HepG2 (cell line): Measurements from ENCODE around the gene TMEM238. TPM values are rescaled to one million over a fixed set of nuclear protein-coding genes. Genes with fewer than 3 reads are reported as not detected.

Experiments
- ATAC-seq: fragments of 200-7000 bp; cut with Tn5 transposase; 3 replicates; pipeline ENCODE4 v1.9.1; 2020; ENCODE audit warnings: mild to moderate bottlenecking, moderate library complexity
- BruUV-seq: library from RNA; stranded (reverse); fragments of 400-500 nt; replicated peaks from 2 replicates; lab custom pipeline; 2021; lab: Mats Ljungman, UMichigan
- CTCF ChIA-PET: fragments of 300-600 bp; formaldehyde crosslinking; extraction: SDS; loops from one replicate; lab custom pipeline; 2021; ENCODE audit warnings: low total read pairs, inconsistent platforms, low intra/inter-chr PET ratio; lab: Yijun Ruan, JAX
- POLR2A ChIA-PET: fragments of 350-600 bp; sonication (Branson Sonifier 250); formaldehyde crosslinking; loops from one replicate; lab custom pipeline; 2020; ENCODE audit warnings: antibody characterized with exemption, inconsistent platforms; lab: Yijun Ruan, JAX
- DNase-seq: peaks from one replicate; pipeline ENCODE4 v3.0.0-alpha.2; 2015; ENCODE audit warnings: low spot score
- FAIRE-seq: peaks from 3 replicates; lab custom pipeline; 2011; peaks lifted over from hg19 to GRCh38; lab: Jason Lieb, UNC
- H2AFZ ChIP-seq: one replicate; pipeline ENCODE4 v1.6.1; 2011; ENCODE audit warnings: low read length, inconsistent platforms
- H3K27ac ChIP-seq: fragments of 300-600 bp; 3 replicates; pipeline ENCODE4 v1.8.0; 2011; ENCODE audit warnings: mixed run types, mild to moderate bottlenecking, mixed read lengths, low read length, inconsistent platforms; ENCODE audit not compliant: insufficient read depth; ENCODE audit errors: extremely low read length
- H3K27me3 ChIP-seq, 2 experiments: fragments of 200-600 bp in 1 of 2; 2 replicates in 1 of 2; 3 replicates in 1 of 2; pipeline versions ENCODE4 v1.6.0 to v1.8.0; 2011; ENCODE audit warnings: low read length in 2 of 2, mild to moderate bottlenecking in 2 of 2, moderate library complexity in 2 of 2, inconsistent platforms in 1 of 2; ENCODE audit not compliant: insufficient read depth in 2 of 2, control insufficient read depth in 1 of 2
- H3K36me3 ChIP-seq, 2 experiments: fragments of 200-600 bp in 1 of 2; replicated peaks in 1 of 2; 2 replicates in 1 of 2; 3 replicates in 1 of 2; pipeline versions ENCODE4 v1.5.1 to v1.8.0; 2011; ENCODE audit warnings: low read length in 2 of 2, inconsistent platforms in 1 of 2; ENCODE audit not compliant: insufficient read depth in 2 of 2, control insufficient read depth in 1 of 2
- H3K4me1 ChIP-seq: 2 replicates; pipeline ENCODE4 v1.5.1; 2012; ENCODE audit warnings: low read length, inconsistent platforms; ENCODE audit not compliant: insufficient read depth
- H3K4me2 ChIP-seq: 2 replicates; pipeline ENCODE4 v1.6.0; 2011; ENCODE audit warnings: low read depth, low read length, inconsistent platforms
- H3K4me3 ChIP-seq, 3 experiments: fragments of 200-600 bp in 1 of 3; sonication (generic), shearing (Covaris generic) in 1 of 3; replicated peaks in 1 of 3; 2 replicates each; pipeline ENCODE4 v1.5.1; 2011 to 2016; ENCODE audit warnings: low read length in 3 of 3, inconsistent platforms in 2 of 3, low read depth in 2 of 3, mild to moderate bottlenecking in 2 of 3, control low read depth in 1 of 3, mixed read lengths in 1 of 3; ENCODE audit not compliant: insufficient read depth in 1 of 3
- H3K79me2 ChIP-seq: one replicate; pipeline ENCODE4 v1.6.1; 2011; ENCODE audit warnings: low read length, inconsistent platforms; ENCODE audit not compliant: insufficient read depth
- H3K9ac ChIP-seq: 2 replicates; pipeline ENCODE4 v1.6.0; 2011; ENCODE audit warnings: mild to moderate bottlenecking, low read depth, low read length, inconsistent platforms; ENCODE audit not compliant: insufficient read depth
- H3K9me3 ChIP-seq: 2 replicates; pipeline ENCODE4 v1.5.1; 2012; ENCODE audit warnings: mild to moderate bottlenecking, low read length
- H4K20me1 ChIP-seq: 2 replicates; pipeline ENCODE4 v1.6.0; 2011; ENCODE audit warnings: inconsistent platforms, mild to moderate bottlenecking, low read length, moderate library complexity; ENCODE audit not compliant: insufficient read depth
- SAP130 ChIP-seq: IDR thresholded peaks from 2 replicates; pipeline ENCODE4 v1.6.1; 2016; ENCODE audit warnings: low read depth
- ZKSCAN5 ChIP-seq: sonication (generic); formaldehyde crosslinking; IDR thresholded peaks from 2 replicates; pipeline ENCODE4 v1.5.1; 2020; ENCODE audit warnings: mild to moderate bottlenecking, missing genetic modification reagents
- ZNF737 ChIP-seq: sonication (generic); formaldehyde crosslinking; IDR thresholded peaks from 2 replicates; pipeline ENCODE4 v1.5.0; 2020; ENCODE audit warnings: missing genetic modification reagents, mild to moderate bottlenecking, borderline replicate concordance
- ZSCAN29 ChIP-seq: sonication (generic); formaldehyde crosslinking; conservative IDR thresholded peaks from 2 replicates; pipeline ENCODE4 v1.4.0; 2020; ENCODE audit warnings: mild to moderate bottlenecking, missing genetic modification reagents
- WGBS: methylation state at CpG from one replicate; pipeline ENCODE4 v1.1.6; 2017; ENCODE audit warnings: low lambda C conversion rate; 5-methylcytosine and 5-hydroxymethylcytosine counted together
- in situ Hi-C: cut with HindIII; loops from 2 replicates; pipeline ENCODE4 v1.10.0; 2017; ENCODE audit warnings: low pct_unique_long_range_greater_than_20kb; ENCODE audit not compliant: extremely low pct_ligation_motif_present
- intact Hi-C: fragments of 100-400 bp; cut with micrococcal nuclease; formaldehyde crosslinking; loops from one replicate; pipeline ENCODE4 v1.10.0; 2022; ENCODE audit not compliant: unreplicated experiment
- polyA plus RNA-seq, 8 experiments: library from polyadenylated mRNA; depleted of rRNA in 3 of 8; stranded (reverse) in 7 of 8; unstranded in 1 of 8; fragments of >200 nt; fragmentation: Illumina TruSeq in 4 of 8; extraction: Trizol in 4 of 8; gene quantifications; 2 replicates each; pipeline versions ENCODE4 v1.2.1 to v1.2.3, GENCODE V29; 2011 to 2016; ENCODE audit warnings: low read depth in 4 of 8, missing spikeins in 1 of 8, mixed read lengths in 1 of 8; ENCODE audit not compliant: insufficient read depth in 1 of 8
- total RNA-seq, 5 experiments: library from RNA; depleted of rRNA; stranded (reverse); fragments of >200 nt; fragmentation: Illumina TruSeq; extraction: Trizol; gene quantifications; 2 replicates each; pipeline ENCODE4 v1.2.3, GENCODE V29; 2016; ENCODE audit warnings: low read depth in 1 of 5
- TF ChIP-seq, protein P1 (sequence below): sonication (generic); formaldehyde crosslinking; IDR thresholded peaks from 2 replicates; pipeline ENCODE4 v1.4.0; 2020; ENCODE audit warnings: mild to moderate bottlenecking, missing genetic modification reagents
- TF ChIP-seq, protein P2 (sequence below): sonication (generic); formaldehyde crosslinking; conservative IDR thresholded peaks from 2 replicates; pipeline ENCODE4 v1.8.0; 2022; ENCODE audit warnings: missing genetic modification reagents

The TMEM238 gene
- total and polyA plus RNA-seq, 2 of the 13 experiments (the other 11 are each of a cell fraction or from before 2014, with no cell fraction given) = not detected

DNA sequence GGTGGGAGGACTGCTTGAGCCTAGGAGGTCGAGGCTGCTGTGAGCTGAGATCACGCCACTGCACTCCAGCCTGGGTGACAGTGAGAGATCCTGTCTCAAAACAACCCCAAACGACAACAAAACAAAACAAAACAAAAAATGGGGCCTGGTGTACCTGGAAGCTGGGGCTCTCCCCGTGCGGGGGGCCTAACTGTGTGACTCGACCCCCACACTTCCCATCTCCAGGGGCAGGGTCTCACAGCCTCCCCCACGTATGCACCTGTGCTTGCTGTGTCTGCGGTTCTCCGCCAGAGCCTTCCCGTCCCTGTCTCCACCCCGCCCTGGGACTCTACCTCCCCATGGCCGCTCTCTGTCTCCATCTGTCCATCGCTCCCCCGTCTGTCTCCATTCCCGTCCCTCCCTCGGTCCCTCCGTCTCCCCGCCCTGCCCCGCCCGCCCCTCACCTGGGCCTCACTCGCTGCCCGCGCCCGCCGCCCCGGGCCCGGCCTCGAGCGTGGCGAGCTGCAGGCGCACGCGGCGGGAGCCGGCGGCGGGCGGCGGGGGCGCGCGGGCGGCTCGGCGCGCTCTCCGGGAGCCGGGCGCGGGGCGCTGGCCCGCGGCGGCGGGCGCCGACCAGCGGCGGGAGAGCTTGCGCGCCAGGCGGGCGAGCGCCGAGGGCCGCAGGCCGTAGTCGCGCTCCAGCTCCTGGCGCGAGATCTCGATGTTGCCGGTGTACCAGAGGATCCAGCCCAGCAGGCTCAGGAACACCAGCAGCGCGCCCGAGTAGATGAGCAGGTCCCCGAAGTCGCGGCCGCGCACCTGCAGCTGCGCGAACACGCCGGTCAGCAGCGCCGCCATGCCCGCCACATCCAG, 587 bp downstream of the TMEM238 start:
- H3K79me2 ChIP-seq = peaks cover 30% of the 10 kb centered on the region
- no peak overlapping the region for H3K4me2 ChIP-seq
- H3K27ac ChIP-seq = no peak overlapping the region
- no peaks in the 10 kb centered on the region for H3K9me3 ChIP-seq
- CTCF ChIA-PET = no interaction called here
- peaks cover 35% of the 10 kb centered on the region for H3K4me1 ChIP-seq
- no peak overlapping the region for H2AFZ ChIP-seq
- no peaks in the 10 kb centered on the region; a peak in 1 of 5 replicates for H3K27me3 ChIP-seq
- TF ChIP-seq ZNF737 (CRISPR knock-in tag) = no peak
- no peak for TF ChIP-seq ZSCAN29
- TF ChIP-seq, protein P1, sequence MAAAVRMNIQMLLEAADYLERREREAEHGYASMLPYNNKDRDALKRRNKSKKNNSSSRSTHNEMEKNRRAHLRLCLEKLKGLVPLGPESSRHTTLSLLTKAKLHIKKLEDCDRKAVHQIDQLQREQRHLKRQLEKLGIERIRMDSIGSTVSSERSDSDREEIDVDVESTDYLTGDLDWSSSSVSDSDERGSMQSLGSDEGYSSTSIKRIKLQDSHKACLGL (CRISPR knock-in tag) = no peak
- TF ChIP-seq, all 625 proteins: peak for 0
- Histone ChIP-seq H3K36me3 (peaks cover 8 to 19% of the 10 kb centered on the region in 2 experiments), H4K20me1 (peaks cover 27% of the 10 kb centered on the region), H3K9ac (no peak overlapping the region), H3K4me3 (no peak overlapping the region)
- 97% methylated on average over 67 of the region's 88 CpGs for WGBS
- BruUV-seq = no TSS peak
- ATAC-seq = no peak
- no peak for FAIRE-seq
- in situ Hi-C loops = no loop called here
- DNase-seq = no peak
- POLR2A ChIA-PET = interaction anchor here (1.3 kb wide), 1 partner anchor 50 kb away, joined by 4 read pairs; no protein-coding TSS in a partner anchor
- intact Hi-C loops = no loop called here

DNA sequence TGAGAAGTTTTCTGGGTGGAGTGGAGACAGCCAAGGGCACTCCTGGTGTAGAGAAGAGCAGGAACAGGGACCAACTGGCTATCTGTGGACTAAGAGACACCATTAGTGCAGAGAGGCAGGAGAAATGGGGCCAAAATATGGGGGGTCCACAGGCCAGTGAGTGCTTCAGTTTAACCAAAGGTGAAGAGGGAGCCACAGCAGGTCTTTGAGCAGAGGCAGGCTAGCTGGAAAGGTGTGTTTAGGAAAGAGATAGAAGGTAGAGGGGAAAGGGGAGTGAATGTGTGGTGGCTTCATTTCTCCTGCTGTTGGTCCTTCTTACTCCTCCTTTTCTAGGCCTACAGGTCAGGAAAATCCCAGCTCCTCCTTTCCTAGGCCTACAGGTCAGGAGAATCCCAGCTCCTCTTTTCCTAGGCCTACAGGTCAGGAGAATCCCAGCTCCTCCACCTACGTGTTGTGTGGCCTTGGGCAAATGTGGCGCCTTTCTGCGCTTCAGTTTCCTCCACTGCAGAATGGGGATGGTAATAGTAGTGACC, 1.5 kb downstream of the TMEM238 start:
- DNase-seq (no peak), ATAC-seq (no peak), FAIRE-seq (no peak)
- ChIA-PET CTCF (no interaction called here), POLR2A (interaction anchor here (1.3 kb wide), 1 partner anchor 49 kb away, joined by 4 read pairs; no protein-coding TSS in a partner anchor)
- in situ Hi-C loops (no loop called here), intact Hi-C loops (no loop called here)
- BruUV-seq = no TSS peak
- 83% methylated on average over 3 of the region's 3 CpGs for WGBS
- no peak overlapping the region for H2AFZ ChIP-seq
- no peak overlapping the region for H3K4me3 ChIP-seq
- peaks cover 0 to 5% of the 10 kb centered on the region in 2 experiments; a peak in 1 of 5 replicates for H3K27me3 ChIP-seq
- no peak overlapping the region for H3K27ac ChIP-seq
- no peak overlapping the region for H3K9ac ChIP-seq
- H3K4me2 ChIP-seq = no peak overlapping the region
- H3K36me3 ChIP-seq = peaks cover 0 to 10% of the 10 kb centered on the region in 2 experiments; a peak in 4 of 5 replicates
- peaks cover 22% of the 10 kb centered on the region for H3K79me2 ChIP-seq
- H3K9me3 ChIP-seq = no peaks in the 10 kb centered on the region
- peaks cover 18% of the 10 kb centered on the region for H4K20me1 ChIP-seq
- peaks cover 33% of the 10 kb centered on the region for H3K4me1 ChIP-seq
- TF ChIP-seq, protein P2, sequence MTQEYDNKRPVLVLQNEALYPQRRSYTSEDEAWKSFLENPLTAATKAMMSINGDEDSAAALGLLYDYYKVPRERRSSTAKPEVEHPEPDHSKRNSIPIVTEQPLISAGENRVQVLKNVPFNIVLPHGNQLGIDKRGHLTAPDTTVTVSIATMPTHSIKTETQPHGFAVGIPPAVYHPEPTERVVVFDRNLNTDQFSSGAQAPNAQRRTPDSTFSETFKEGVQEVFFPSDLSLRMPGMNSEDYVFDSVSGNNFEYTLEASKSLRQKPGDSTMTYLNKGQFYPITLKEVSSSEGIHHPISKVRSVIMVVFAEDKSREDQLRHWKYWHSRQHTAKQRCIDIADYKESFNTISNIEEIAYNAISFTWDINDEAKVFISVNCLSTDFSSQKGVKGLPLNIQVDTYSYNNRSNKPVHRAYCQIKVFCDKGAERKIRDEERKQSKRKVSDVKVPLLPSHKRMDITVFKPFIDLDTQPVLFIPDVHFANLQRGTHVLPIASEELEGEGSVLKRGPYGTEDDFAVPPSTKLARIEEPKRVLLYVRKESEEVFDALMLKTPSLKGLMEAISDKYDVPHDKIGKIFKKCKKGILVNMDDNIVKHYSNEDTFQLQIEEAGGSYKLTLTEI (CRISPR knock-in tag) = no peak
- TF ChIP-seq ZKSCAN5 (CRISPR knock-in tag) (no peak), SAP130 (CRISPR knock-in tag) (no peak)
